PC-9 (cell line): ENCODE measurements around the gene SLC6A3.
"Not testable (repeated sequence)": the region's sequence is repeated elsewhere in the genome, so short reads cannot be mapped to it uniquely, and the experiment has no call there.

Source experiments
- CTCF ChIP-seq: fragments of 200-600 bp; sonication (generic); conservative IDR thresholded peaks from 2 replicates; pipeline ENCODE4 v1.6.1; 2017; ENCODE audit warnings: mixed run types, antibody characterized with exemption, mild to moderate bottlenecking, moderate library complexity
- EZH2 ChIP-seq: fragments of 200-600 bp; sonication (generic); IDR thresholded peaks from 2 replicates; pipeline ENCODE4 v1.8.0; 2017; ENCODE audit warnings: antibody characterized with exemption, low read depth

- not testable (repeated sequence) for TF ChIP-seq CTCF, EZH2
Measured at GRCh38 chr5:1475544-1475900, 30.3 kb upstream of the SLC6A3 start.
